Dermis blood vessel endothelial cell (primary cell): ENCODE results near the gene NUP35. TPM values are rescaled to one million over a fixed set of nuclear protein-coding genes. Genes with fewer than 3 reads are reported as not detected.

Experiments used
- DNase-seq: peaks from one replicate; pipeline ENCODE4 v3.0.0; 2010
- total RNA-seq: library from RNA; depleted of rRNA; stranded (reverse); fragments of >200 nt; gene quantifications from 2 replicates; pipeline ENCODE4 v1.2.3, GENCODE V29; 2014

NUP35 gene
- 13.8 and 20.1 TPM in 2 replicates for total RNA-seq

- peak; percentile 95 for DNase-seq
Observed at GRCh38 chr2:183124222-183124956, at the start of gene NUP35. Gene NUP35, plus strand, starts transcription at chr2:183124443. Its CDS starts 15 bp downstream, at chr2:183124458.

- DNase-seq: no peak
Observed at GRCh38 chr2:183078163-183078463, 46.1 kb upstream of the NUP35 start.

GRCh38 chr2:183078464-183079138 lies 45.6 kb upstream of the NUP35 start, which contains the start of gene DUSP19:
Gene DUSP19, plus strand, starts transcription at chr2:183078747. Its CDS starts 187 bp downstream, at chr2:183078934.
- DNase-seq: peak; percentile 95

- DNase-seq: peak; percentile 32
Observed at GRCh38 chr2:183079139-183079775, 45.0 kb upstream of the NUP35 start.

GRCh38 chr2:183081911-183082310 lies 42.3 kb upstream of the NUP35 start:
- no peak for DNase-seq

- no peak for DNase-seq
Observed at GRCh38 chr2:183088061-183088460, 36.2 kb upstream of the NUP35 start.

GRCh38 chr2:183089192-183089851 lies 34.9 kb upstream of the NUP35 start:
- no peak for DNase-seq

GRCh38 chr2:183091318-183091953 lies 32.8 kb upstream of the NUP35 start:
- no peak for DNase-seq

- no peak for DNase-seq
Observed at GRCh38 chr2:183091954-183092345, 32.3 kb upstream of the NUP35 start.

GRCh38 chr2:183093857-183094657 lies 30.2 kb upstream of the NUP35 start:
- peak; percentile 17 for DNase-seq

- DNase-seq: no peak
Observed at GRCh38 chr2:183105402-183106134, 18.7 kb upstream of the NUP35 start.

GRCh38 chr2:183112577-183112976 lies 11.7 kb upstream of the NUP35 start:
- DNase-seq: no peak

- no peak for DNase-seq
Observed at GRCh38 chr2:183113630-183114029, 10.6 kb upstream of the NUP35 start.

GRCh38 chr2:183117226-183117625 lies 7.0 kb upstream of the NUP35 start:
- peak; percentile 2 for DNase-seq

- no peak for DNase-seq
Observed at GRCh38 chr2:183123117-183123958, 905 bp upstream of the NUP35 start.

GRCh38 chr2:183123959-183124221 lies 353 bp upstream of the NUP35 start:
- no peak for DNase-seq

GRCh38 chr2:183124957-183125255 lies 663 bp downstream of the NUP35 start:
- DNase-seq: no peak

- peak; percentile 7 for DNase-seq
Observed at GRCh38 chr2:183125659-183126341, 1.6 kb downstream of the NUP35 start.

GRCh38 chr2:183126635-183127034 lies 2.4 kb downstream of the NUP35 start:
- no peak for DNase-seq

- no peak for DNase-seq
Observed at GRCh38 chr2:183134016-183134415, 9.8 kb downstream of the NUP35 start.
